Gastrocnemius medialis (tissue), 4 donors: ENCODE results near the gene MAL.

Experiments
- POLR2A ChIP-seq, 2 donors: fragments of 450-650 bp; IDR thresholded peaks; one replicate each; pipeline ENCODE4 v1.6.1; 2017; ENCODE audit warnings: antibody characterized with exemption in 2 of 2, mild to moderate bottlenecking in 2 of 2, moderate library complexity in 2 of 2
- TF ChIP-seq, protein P1 (sequence below), 5 experiments: fragments of 450-650 bp in 3 of 5; fragments of 200-600 bp in 2 of 5; sonication (generic) in 2 of 5; IDR thresholded peaks in 4 of 5; conservative IDR thresholded peaks in 1 of 5; 1 replicate in 4 of 5; 2 replicates in 1 of 5; pipeline ENCODE4 v1.5.1; 2016 to 2019; ENCODE audit warnings: antibody characterized with exemption in 5 of 5, mild to moderate bottlenecking in 3 of 5, moderate library complexity in 3 of 5

DNA sequence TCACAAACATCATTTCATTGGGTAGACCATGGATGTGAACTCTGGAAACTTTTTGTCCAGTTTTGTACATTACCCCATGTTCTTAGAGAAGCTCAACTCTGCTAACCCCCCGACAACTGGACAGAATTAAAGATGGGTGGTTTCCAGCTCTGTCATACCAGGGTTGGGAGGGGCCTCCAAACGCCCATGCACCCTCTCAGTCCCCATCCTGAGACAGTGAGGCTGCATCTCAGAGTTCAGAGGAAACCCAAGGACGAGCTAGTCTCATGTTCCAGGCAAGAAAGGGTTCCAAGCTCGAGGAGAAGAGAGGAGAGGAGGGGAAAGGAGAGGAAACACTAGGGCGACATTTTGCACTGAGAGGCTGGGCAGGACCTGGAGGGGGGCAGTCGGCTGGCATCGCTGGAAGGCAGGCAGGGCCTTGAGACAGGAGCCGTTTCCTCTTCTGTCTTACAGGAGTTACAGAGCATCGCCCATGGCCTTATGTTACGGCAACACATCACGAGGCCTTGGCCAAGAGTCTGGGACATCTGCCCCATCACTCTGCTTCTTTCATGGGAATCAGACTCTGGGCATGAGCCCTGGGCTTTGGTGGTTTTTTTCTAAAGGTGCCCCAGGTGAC lies 16.4 kb downstream of the MAL start:
- no peak for TF ChIP-seq POLR2A (IDR thresholded peaks at IDR 0.05)
- TF ChIP-seq, protein P1, sequence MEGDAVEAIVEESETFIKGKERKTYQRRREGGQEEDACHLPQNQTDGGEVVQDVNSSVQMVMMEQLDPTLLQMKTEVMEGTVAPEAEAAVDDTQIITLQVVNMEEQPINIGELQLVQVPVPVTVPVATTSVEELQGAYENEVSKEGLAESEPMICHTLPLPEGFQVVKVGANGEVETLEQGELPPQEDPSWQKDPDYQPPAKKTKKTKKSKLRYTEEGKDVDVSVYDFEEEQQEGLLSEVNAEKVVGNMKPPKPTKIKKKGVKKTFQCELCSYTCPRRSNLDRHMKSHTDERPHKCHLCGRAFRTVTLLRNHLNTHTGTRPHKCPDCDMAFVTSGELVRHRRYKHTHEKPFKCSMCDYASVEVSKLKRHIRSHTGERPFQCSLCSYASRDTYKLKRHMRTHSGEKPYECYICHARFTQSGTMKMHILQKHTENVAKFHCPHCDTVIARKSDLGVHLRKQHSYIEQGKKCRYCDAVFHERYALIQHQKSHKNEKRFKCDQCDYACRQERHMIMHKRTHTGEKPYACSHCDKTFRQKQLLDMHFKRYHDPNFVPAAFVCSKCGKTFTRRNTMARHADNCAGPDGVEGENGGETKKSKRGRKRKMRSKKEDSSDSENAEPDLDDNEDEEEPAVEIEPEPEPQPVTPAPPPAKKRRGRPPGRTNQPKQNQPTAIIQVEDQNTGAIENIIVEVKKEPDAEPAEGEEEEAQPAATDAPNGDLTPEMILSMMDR (IDR thresholded peaks at IDR 0.05 in 4 of 5, conservative IDR thresholded peaks at IDR 0.05 in 1 of 5), result no peak
